ENCODE data around the gene STK32C.

DNA sequence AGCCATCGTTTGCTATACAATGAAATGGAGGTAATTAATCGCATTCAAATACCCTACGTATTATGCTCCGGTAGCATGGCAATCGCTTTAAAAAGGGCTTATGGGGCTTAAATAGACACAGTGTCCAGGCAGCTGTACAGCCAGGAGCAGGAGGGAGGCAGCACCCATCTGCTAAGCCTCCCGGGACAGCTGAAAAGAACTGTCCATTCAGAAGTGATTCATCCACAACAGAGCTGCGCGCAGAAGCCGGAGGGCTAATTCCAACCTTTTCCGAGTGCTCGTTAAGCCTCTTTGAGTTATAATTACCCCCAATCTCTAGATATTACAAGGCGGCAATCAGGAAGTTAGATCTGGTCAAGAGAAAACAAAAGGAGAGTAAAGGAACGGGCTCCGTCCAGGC is 62.7 kb downstream of the STK32C start:
- TF ChIP-seq EZH2phosphoT487 (IDR thresholded peaks at IDR 0.05; ENCODE audit: insufficient read depth, low read depth) (no peak), EZH2 (IDR thresholded peaks at IDR 0.05; ENCODE audit: insufficient read depth, poor library complexity, severe bottlenecking) (no peak)

Measured in GM23248 (cell line).